DND-41 (cell line): ENCODE data around the gene MMP13.

Source experiments
- ATAC-seq: fragments of 200-7000 bp; cut with Tn5 transposase; 3 replicates; pipeline ENCODE4 v1.9.1; 2021; ENCODE audit warnings: low read depth; ENCODE audit not compliant: insufficient read depth
- DNase-seq: peaks from one replicate; pipeline ENCODE4 v3.0.0-alpha.2; 2020
- H2AFZ ChIP-seq: 2 replicates; pipeline ENCODE4 v1.6.0; 2012; ENCODE audit warnings: low read depth, low read length
- H3K27ac ChIP-seq: 2 replicates; pipeline ENCODE4 v1.5.1; 2012; ENCODE audit warnings: low read length, inconsistent platforms
- H3K27me3 ChIP-seq: fragments of 200-600 bp; sonication (generic); 2 replicates; pipeline ENCODE4 v1.6.0; 2012; ENCODE audit warnings: low read length, mild to moderate bottlenecking, inconsistent platforms; ENCODE audit not compliant: insufficient read depth, poor library complexity
- H3K36me3 ChIP-seq: 2 replicates; pipeline ENCODE4 v1.5.1; 2012; ENCODE audit warnings: low read length, inconsistent platforms; ENCODE audit not compliant: insufficient read depth
- H3K4me1 ChIP-seq: 2 replicates; pipeline ENCODE4 v1.5.1; 2012; ENCODE audit warnings: mild to moderate bottlenecking, low read length; ENCODE audit not compliant: insufficient read depth
- H3K4me2 ChIP-seq: 2 replicates; pipeline ENCODE4 v1.6.0; 2012; ENCODE audit warnings: mild to moderate bottlenecking, moderate library complexity, low read length, inconsistent platforms; ENCODE audit not compliant: insufficient read depth
- H3K4me3 ChIP-seq, 2 experiments: fragments of 200-600 bp in 1 of 2; shearing (Covaris generic) in 1 of 2; 2 replicates each; pipeline ENCODE4 v1.5.1; 2012 to 2016; ENCODE audit warnings: inconsistent platforms in 2 of 2, low read length in 2 of 2, mild to moderate bottlenecking in 2 of 2, low read depth in 1 of 2, moderate library complexity in 1 of 2
- H3K79me2 ChIP-seq: 2 replicates; pipeline ENCODE4 v1.6.0; 2012; ENCODE audit warnings: low read length, inconsistent platforms; ENCODE audit not compliant: insufficient read depth
- H3K9ac ChIP-seq: 2 replicates; pipeline ENCODE4 v1.6.0; 2012; ENCODE audit warnings: low read depth, mild to moderate bottlenecking, inconsistent platforms, low read length, moderate library complexity
- H3K9me3 ChIP-seq: 2 replicates; pipeline ENCODE4 v1.5.1; 2012; ENCODE audit warnings: low read length, moderate library complexity, mild to moderate bottlenecking, inconsistent platforms; ENCODE audit not compliant: insufficient read depth, severe bottlenecking
- H4K20me1 ChIP-seq: 2 replicates; pipeline ENCODE4 v1.6.0; 2012; ENCODE audit warnings: low read length; ENCODE audit not compliant: insufficient read depth
- EZH2 ChIP-seq: IDR thresholded peaks from 3 replicates; pipeline ENCODE4 v1.6.1; 2012; ENCODE audit warnings: borderline replicate concordance, low read depth, mild to moderate bottlenecking, moderate library complexity, low read length, inconsistent platforms; ENCODE audit not compliant: severe bottlenecking
- TF ChIP-seq, protein P1 (sequence below): IDR thresholded peaks from 2 replicates; pipeline ENCODE4 v1.5.1; 2012; ENCODE audit warnings: borderline replicate concordance, low read length, moderate library complexity, mild to moderate bottlenecking; ENCODE audit not compliant: poor library complexity, severe bottlenecking; ENCODE audit errors: extremely low read depth

MMP13 gene

GRCh38 chr11:102933627-102934026 is 21.9 kb downstream of the MMP13 start:
- no peak for TF ChIP-seq EZH2
- TF ChIP-seq, protein P1, sequence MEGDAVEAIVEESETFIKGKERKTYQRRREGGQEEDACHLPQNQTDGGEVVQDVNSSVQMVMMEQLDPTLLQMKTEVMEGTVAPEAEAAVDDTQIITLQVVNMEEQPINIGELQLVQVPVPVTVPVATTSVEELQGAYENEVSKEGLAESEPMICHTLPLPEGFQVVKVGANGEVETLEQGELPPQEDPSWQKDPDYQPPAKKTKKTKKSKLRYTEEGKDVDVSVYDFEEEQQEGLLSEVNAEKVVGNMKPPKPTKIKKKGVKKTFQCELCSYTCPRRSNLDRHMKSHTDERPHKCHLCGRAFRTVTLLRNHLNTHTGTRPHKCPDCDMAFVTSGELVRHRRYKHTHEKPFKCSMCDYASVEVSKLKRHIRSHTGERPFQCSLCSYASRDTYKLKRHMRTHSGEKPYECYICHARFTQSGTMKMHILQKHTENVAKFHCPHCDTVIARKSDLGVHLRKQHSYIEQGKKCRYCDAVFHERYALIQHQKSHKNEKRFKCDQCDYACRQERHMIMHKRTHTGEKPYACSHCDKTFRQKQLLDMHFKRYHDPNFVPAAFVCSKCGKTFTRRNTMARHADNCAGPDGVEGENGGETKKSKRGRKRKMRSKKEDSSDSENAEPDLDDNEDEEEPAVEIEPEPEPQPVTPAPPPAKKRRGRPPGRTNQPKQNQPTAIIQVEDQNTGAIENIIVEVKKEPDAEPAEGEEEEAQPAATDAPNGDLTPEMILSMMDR = no peak
- Histone ChIP-seq H3K79me2 (no peaks in the 10 kb centered on the region), H3K4me3 (no peak overlapping the region), H3K9ac (no peak overlapping the region), H3K9me3 (no peaks in the 10 kb centered on the region), H3K4me2 (no peak overlapping the region), H3K27me3 (peaks cover 2% of the 10 kb centered on the region), H3K4me1 (no peaks in the 10 kb centered on the region), H3K27ac (no peak overlapping the region), H2AFZ (no peak overlapping the region), H3K36me3 (no peaks in the 10 kb centered on the region), H4K20me1 (no peaks in the 10 kb centered on the region)
- ATAC-seq (no peak), DNase-seq (no peak)

DNA sequence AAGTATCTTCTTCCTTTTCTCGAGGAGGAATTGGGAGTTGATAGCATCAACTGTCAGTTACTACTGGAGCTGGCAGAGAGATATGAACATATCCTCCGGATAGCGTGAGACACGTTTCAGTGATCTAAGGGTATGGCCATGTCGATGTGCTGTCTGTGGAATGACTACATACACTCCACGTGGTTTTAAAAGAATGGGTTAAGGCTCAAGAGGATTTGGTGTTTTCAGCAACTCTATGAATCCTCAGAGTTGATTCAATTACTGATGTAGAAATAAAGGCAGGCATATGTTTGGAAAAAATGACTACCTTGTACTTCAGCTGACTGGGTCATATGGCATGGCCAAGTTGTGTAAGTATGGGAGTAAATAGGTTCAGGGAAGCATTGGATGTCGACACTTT is 22.9 kb downstream of the MMP13 start:
- H3K4me1 ChIP-seq = no peaks in the 10 kb centered on the region
- no peak overlapping the region for H2AFZ ChIP-seq
- DNase-seq (no peak), ATAC-seq (no peak)
- no peaks in the 10 kb centered on the region for H3K36me3 ChIP-seq
- H3K27me3 ChIP-seq = peaks cover 2% of the 10 kb centered on the region
- H3K27ac ChIP-seq = no peak overlapping the region
- no peaks in the 10 kb centered on the region for H3K9me3 ChIP-seq
- no peaks in the 10 kb centered on the region for H4K20me1 ChIP-seq
- no peak overlapping the region for H3K4me3 ChIP-seq
- H3K4me2 ChIP-seq = no peak overlapping the region
- no peaks in the 10 kb centered on the region for H3K79me2 ChIP-seq
- TF ChIP-seq, protein P1 = no peak
- TF ChIP-seq EZH2 = no peak
- H3K9ac ChIP-seq = no peak overlapping the region

DNA sequence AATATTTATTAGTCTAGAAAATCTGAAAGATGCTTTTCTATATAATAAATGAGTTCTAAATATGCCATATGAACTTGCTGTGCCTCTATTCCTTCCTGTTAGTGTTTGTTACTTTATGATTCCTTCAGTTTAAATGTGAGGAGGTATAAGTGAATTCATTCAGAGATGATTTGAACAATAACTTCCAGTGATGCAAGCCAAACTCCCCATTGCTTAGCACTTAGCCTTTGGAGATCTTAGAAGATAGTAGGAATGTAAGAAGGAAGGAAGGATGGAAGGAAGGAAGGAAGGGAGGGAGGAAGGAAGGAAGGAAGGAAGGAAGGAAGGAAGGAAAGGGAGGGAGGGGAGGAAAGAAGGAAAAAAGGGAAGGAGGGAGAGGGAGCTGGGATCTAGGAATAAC is 25.1 kb downstream of the MMP13 start:
- no peak for DNase-seq
- no peak for ATAC-seq

GRCh38 chr11:102929972-102930371 is 25.6 kb downstream of the MMP13 start:
- ATAC-seq = no peak
- Histone ChIP-seq H3K27ac (no peak overlapping the region), H3K4me1 (no peaks in the 10 kb centered on the region)

More for the DNA sequence above, 25.1 kb downstream of the MMP13 start:
- H3K4me2 ChIP-seq = no peak overlapping the region
- no peak overlapping the region for H3K4me3 ChIP-seq
- no peak overlapping the region for H3K9ac ChIP-seq
- H3K27ac ChIP-seq = no peak overlapping the region
- TF ChIP-seq, protein P1 = no peak
- TF ChIP-seq EZH2 = no peak
- no peaks in the 10 kb centered on the region for H3K9me3 ChIP-seq
- H2AFZ ChIP-seq = no peak overlapping the region
- peaks cover 2% of the 10 kb centered on the region for H3K27me3 ChIP-seq
- H4K20me1 ChIP-seq = no peaks in the 10 kb centered on the region
- H3K36me3 ChIP-seq = no peaks in the 10 kb centered on the region
- no peaks in the 10 kb centered on the region for H3K4me1 ChIP-seq
- H3K79me2 ChIP-seq = no peaks in the 10 kb centered on the region

More at GRCh38 chr11:102929972-102930371, 25.6 kb downstream of the MMP13 start:
- DNase-seq = no peak
- H3K9ac ChIP-seq = no peak overlapping the region
- TF ChIP-seq, protein P1 = no peak
- no peak for TF ChIP-seq EZH2
- no peaks in the 10 kb centered on the region for H4K20me1 ChIP-seq
- H3K27me3 ChIP-seq = peaks cover 4% of the 10 kb centered on the region
- no peaks in the 10 kb centered on the region for H3K79me2 ChIP-seq
- no peaks in the 10 kb centered on the region for H3K9me3 ChIP-seq
- no peak overlapping the region for H3K4me3 ChIP-seq
- no peaks in the 10 kb centered on the region for H3K36me3 ChIP-seq
- no peak overlapping the region for H3K4me2 ChIP-seq
- no peak overlapping the region for H2AFZ ChIP-seq
